DND-41 (cell line): Measurements from ENCODE around the gene CCRL2.

ENCODE experiments used
- EZH2 ChIP-seq: IDR thresholded peaks from 3 replicates; pipeline ENCODE4 v1.6.1; 2012; ENCODE audit warnings: borderline replicate concordance, low read depth, mild to moderate bottlenecking, moderate library complexity, low read length, inconsistent platforms; ENCODE audit not compliant: severe bottlenecking
- TF ChIP-seq, protein P1 (sequence below): IDR thresholded peaks from 2 replicates; pipeline ENCODE4 v1.5.1; 2012; ENCODE audit warnings: borderline replicate concordance, low read length, moderate library complexity, mild to moderate bottlenecking; ENCODE audit not compliant: poor library complexity, severe bottlenecking; ENCODE audit errors: extremely low read depth

DNA sequence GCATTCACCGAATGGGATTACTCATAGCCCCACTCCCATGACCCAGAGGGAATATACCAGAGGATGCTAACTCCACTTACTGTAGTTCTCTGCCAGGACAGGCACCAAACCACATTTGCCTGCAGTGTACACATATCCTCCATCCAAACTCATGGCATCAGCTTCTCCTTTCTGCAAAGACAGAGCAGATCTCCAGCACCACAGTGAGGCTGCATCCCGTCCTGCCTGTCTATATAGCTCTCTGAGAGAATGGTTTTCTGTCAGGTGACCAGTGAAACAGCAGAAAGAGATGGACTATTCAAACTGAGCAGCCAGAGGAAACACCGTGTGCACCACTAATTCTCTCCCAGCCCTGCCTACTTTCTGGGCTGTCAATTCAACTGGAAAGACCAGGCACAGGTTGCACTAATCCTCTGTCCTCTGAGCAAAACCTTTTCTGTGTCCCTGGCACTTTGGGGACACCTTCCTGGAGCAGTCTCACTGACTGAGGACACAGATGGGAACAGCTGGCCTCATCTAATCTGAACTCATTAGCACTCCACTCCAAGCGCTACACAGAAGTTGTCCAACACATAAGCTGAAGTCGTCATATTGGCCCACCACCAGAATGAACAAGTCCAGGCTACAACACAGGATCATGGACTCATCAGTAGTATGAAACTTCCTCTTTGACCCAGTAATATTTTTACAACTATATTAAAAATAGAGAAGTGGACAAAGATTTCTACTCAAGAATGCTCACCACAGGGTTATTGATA, 40.3 kb downstream of the CCRL2 start:
- no peak for TF ChIP-seq EZH2
- TF ChIP-seq, protein P1, sequence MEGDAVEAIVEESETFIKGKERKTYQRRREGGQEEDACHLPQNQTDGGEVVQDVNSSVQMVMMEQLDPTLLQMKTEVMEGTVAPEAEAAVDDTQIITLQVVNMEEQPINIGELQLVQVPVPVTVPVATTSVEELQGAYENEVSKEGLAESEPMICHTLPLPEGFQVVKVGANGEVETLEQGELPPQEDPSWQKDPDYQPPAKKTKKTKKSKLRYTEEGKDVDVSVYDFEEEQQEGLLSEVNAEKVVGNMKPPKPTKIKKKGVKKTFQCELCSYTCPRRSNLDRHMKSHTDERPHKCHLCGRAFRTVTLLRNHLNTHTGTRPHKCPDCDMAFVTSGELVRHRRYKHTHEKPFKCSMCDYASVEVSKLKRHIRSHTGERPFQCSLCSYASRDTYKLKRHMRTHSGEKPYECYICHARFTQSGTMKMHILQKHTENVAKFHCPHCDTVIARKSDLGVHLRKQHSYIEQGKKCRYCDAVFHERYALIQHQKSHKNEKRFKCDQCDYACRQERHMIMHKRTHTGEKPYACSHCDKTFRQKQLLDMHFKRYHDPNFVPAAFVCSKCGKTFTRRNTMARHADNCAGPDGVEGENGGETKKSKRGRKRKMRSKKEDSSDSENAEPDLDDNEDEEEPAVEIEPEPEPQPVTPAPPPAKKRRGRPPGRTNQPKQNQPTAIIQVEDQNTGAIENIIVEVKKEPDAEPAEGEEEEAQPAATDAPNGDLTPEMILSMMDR, result peak; percentile 20
